NCI-H1436 (cell line): Measurements from ENCODE around the gene TPSD1.
"Not testable (repeated sequence)": the region's sequence is repeated elsewhere in the genome, so short reads cannot be mapped to it uniquely, and the experiment has no call there.

ENCODE experiments used
- DNase-seq: peaks from one replicate; lab custom pipeline; 2025; lab: John Stamatoyannopoulos, UW

TPSD1 gene

DNA sequence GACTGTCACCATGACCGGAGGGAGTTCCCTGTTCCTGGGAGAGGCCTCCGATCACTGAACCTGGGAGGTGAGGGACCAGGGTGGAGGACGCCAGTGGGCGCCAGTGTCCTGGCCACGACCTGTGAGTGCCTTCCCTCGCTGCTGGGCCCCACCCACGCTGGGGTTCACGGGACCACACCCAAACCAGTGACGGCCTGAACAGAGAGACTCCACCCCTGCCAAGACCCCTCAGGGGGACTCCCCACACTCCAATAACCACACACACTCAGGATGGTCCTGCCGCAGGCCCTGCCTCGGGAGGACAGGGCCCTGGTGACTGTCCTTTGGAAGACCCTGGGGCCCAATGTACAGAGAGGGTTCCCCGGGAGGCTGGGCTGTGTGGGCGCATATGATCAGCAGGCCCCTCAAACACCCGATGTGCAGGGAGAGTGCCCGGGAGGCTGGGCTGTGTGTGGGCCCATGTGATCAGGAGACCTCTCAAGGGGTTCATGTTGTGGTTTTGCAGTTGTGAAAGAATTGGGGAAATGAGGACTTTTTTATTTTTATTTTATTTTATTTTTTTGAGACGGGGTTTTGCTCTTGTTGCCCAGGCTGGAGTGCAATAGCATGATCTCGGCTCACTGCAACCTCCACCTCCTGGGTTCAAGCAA, 26.6 kb downstream of the TPSD1 start:
- no peak for DNase-seq

DNA sequence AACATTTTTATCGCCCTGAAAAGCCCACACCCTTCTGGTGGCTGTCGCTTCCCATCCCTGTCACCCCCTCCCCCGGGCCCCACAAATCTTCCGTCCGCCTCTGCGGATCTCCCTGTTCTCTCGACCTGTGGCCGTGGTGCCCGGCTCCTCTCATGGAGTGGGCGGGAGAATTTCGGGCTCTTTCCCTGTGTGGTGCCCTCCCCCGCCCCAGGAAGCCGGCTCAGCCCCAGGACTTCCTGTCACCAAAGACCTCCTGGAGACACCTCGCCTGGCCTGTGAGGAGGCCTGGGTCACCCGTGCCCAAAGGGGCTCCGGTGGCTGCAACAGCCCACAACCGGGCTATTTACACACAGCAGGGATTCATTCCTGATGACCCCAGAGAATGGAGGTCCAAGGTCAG, 27.4 kb downstream of the TPSD1 start:
- no peak for DNase-seq

DNA sequence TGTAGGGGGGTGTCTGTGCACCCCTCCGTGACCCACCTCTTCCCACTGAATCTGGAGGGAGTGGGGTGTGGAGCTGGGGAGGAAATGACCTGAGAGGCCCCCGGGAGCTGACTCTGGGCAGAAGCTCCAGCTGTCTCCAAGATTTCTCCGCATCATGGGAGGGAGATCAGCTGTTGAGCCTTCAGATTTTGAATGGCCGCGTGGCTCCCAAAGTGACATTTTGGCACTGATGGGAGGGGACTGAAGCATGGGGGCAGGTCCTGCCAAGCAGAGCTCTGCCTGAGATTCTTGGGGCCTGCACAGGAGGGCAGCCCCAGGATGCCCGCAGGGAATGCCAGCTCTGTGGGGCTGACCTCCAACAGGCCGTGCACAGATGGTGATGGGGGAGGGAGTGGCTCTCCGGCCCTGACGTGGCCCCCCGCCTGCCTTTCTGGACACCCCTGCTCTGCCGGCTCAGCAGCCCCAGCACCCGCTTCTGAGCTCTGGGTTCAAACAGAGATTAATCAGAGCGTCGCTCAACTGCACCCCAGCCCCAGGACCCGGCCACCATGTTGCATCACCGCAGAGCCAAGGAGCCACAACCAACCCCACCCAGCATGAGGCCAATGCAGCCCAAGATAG, 28.2 kb downstream of the TPSD1 start:
- no peak for DNase-seq

DNA sequence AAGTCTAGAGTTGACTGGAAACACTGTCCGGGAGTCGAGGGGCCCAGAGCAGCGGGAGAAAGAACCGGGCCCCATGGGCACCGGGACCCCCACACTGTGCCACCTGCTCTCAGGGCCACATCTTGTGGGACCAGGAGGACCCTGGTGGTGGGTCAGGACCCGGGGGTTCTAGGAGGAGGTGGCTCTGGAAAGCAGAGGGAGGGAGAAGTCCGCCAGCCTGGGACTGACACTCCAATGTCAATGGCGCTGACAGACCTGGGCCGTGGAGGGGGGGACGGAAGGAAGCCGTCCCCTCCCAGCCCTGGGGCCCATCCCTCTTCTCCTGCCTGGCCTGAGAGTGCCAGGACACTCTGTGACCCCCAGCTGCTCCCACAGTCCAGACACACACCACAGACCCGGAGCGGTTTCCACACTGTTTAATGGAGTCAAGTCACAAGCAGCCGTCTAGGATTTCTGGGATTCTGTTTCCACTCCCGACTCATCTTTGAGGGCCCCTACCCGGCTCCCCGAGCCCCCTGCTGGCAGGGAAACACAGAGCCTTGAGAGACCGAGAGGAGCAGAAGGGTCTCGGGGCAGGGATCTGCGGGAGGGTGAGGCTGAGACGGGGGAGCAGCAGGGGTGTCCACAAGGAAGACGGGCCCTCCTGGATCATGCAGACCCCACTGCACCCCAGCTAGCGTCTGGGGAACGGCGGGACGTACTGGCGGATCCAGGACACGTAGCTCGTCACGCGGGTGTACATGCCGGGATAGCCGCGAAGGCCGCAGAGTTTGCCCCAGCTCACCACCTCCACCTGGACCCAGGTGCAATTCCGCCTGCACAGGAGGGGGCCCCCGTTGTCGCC, 30.0 kb downstream of the TPSD1 start:
- no peak for DNase-seq

DNA sequence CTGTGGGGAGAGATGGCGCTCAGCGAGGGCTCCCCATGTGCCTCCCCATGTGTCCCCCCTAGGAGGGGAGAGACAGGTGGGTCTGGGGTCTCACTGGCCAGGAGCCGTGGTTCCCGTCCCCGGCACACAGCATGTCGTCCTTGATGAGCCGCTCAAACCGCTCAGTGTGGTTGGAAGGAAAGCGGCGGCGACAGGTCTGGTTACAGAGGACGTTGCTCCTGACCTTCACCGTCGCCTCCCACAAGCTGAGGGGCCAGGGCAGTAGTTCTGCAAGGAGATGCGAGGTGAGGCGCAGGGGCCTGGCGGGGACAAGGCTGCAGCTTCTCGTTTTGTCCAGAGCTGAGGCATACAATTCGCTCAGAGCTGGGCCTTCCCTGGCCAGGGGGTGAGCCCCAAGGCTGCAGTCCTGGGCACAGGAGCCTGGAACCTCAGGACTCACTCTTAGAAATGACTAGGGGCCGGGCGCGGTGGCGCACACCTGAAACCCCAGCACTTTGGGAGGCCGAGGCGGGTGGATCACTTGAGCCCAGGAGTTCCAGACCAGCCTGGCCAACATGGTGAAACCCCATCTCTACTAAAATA, 30.7 kb downstream of the TPSD1 start:
- no peak for DNase-seq

DNA sequence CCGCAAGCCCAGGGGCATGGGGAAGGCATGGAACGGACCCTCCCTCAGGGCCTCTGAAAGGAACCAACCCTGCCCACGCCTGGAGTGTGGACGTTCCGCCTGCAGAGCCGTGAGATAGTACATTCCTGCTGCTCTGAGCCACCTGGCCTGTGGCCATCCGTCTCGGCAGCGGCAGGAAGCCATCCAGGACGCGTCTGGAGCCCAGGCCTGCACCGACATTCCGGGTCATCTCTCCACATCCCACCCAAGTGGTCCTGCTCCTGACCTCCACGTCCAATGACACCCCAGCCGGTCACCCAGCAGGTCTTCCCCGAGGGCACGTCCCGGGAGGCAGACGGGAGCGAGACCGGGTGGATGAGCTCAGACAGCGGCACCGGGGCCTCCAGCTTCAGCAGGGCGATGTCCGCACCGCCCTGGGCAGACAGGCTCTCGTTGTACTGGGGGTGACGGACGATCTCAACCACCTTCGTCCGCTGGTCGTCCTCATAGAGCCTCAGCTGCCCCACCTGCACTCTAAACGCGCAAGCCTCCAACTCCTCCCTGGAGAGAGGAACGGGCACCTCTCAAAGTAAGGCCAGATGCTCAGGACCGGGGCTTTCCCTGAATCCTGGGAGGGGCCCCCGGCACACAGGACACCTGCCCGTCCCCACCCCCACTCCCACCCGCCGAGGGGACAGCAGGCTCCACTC, 32.3 kb downstream of the TPSD1 start:
- DNase-seq = no peak

DNA sequence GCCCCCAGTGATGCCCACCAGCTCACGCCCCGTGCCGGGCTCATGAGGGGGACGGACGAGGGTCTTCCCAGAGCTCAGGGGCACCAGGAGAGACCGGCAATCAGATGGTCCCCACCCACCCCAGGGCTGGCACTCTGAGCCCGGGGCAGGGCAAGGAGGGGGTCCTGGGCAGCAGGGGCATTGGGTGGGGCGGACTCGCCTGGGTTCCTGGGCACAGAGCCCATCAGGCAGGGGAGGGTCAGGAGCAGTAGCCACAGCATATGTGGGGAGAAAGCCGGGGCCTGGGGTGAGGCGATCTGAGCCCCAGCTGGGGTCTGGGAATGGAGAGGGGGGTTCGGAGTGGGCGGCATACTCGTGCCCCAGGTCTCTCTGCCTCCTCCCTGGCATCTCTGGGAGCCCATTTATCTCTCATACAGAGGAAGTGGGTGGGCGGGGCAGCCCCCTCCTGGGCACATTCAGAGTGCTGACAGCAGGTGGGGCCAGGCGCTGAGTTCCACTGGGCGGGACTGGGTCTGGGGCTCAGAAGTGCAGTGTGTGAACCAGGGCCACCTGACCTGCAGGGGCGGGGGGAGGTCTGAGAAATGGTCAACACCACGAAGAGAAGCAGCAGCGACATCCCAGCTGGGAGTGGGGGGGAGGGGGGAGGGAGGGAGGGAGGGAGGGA, 33.1 kb downstream of the TPSD1 start:
- DNase-seq = no peak

DNA sequence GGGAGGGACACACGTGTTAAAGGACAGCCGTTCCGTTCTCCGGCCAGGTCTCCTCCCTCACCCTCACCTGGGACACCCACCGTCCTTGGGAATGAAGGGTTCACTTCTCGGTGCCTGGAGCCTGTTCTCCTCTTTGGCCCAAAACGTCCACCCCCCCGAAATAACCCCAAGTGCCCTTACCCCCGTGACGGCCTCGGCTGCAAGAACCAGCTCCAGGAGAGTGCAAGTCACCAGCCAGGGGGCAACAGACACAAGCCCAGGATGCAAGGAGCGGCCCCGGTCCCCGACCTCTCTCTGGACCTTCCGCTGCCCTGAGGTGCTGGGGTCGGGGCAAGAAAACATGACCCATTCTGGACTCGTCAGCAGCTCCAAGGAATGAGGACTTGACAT, 33.6 kb downstream of the TPSD1 start:
- DNase-seq = no peak

DNA sequence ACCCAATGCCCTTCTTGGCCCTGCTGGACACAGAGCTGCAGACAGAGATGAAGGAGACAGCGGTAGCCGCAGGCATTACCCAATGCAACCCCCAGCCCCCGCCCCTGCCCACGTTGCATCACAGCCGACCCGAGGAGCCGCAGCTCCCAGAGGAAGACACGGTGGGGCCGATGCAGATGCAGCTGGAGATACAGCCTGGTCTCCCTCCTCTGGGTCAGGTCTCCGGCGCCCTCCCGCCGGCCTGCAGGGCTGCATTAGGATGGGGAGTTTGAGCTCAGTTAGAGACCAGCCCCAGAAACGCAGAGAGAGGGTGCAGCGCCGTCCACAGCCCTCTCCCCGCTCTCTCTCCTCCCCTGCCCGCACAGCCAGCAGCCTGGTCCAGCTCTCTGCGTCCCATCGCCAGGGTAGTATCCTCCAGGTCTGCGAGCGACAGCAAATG, 34.2 kb downstream of the TPSD1 start:
- DNase-seq = no peak

DNA sequence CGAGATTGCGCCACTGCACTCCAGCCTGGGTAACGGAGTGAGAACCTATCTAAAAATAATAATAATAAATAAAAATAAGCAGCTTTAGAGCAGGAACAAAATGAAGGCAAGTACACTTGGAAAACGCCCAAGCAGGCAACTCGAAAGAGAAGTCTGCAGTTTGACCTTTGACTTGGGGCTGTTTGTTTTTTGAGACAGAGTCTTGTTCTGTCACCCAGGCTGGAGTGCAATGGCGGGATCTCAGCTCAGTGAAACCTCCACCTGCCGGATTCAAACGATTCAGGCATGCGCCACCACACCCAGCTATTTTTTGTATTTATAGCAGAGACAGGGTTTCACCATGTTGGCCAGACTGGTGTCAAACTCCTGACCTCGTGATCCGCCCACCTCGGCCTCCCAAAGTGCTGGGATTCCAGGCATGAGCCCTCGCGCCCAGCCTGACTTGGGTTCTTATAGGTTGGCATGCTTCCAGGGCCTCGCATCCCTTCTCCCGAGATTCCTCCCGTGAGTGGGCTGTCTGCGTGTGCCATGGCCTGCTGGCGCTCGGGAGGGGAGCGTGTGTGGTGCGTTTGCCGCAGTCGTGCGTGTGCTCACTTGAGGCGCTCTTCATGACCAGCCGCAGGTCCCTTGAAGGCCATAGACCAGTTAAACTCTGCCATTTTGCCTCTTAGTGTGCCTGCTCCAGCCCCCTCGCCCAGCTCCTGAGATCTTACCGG, 35.1 kb downstream of the TPSD1 start:
- no peak for DNase-seq

DNA sequence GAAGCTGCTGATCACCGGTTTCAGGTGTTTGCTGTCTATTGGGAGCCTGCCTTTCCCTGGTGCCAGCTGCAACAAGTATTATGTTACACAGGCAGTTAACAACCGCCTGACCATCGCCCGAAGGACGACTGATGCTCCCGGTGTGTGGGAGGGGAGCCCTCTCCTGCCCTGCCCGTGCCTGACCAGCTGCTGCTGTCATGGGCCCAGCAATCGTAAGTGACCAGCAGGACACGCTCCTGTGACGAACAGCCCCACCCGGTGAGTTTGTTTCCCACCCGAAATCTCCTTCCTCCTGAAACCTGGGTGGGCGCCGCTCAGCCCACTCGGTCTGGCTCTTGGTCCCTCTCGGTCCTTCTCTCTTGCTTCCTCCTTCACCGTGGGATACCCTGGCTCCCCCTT, 35.7 kb downstream of the TPSD1 start:
- no peak for DNase-seq

DNA sequence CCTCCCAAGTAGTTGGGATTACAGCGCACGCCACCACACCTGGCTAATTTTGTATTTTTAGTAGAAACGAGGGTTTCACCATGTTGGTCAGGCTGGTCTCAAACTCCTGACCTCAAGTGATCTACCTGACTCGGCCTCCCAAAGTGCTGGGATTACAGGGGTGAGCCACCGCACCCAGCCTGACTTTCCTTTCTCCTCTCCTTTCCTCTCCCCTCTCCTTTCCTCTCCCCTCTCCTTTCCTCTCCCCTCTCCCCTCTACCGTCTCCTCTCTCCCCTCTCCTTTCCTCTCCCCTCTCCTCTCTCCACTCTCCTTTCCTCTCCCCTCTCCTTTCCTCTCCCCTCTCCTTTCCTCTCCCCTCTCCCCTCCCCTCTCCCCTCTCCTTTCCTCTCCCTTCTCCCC, 36.3 kb downstream of the TPSD1 start:
- DNase-seq = not testable (repeated sequence)

DNA sequence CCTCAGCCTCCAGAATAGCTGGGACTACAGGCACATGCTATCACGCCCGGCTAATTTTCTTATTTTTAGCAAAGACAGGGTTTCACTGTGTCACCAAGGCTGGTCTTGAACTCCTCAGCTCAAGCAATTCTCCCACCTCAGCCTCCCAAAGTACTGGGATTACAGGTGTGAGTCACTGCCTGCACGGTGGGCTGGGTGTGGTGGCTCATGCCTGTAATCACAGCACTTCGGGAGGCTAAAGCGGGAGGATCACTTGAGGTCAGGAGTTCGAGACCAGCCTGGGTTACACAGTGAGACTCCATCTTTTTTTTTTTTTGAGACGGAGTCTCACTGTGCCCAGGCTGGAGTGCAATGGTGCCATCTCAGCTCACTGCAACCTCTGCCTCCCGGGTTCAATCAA, 36.9 kb downstream of the TPSD1 start:
- DNase-seq = not testable (repeated sequence)

DNA sequence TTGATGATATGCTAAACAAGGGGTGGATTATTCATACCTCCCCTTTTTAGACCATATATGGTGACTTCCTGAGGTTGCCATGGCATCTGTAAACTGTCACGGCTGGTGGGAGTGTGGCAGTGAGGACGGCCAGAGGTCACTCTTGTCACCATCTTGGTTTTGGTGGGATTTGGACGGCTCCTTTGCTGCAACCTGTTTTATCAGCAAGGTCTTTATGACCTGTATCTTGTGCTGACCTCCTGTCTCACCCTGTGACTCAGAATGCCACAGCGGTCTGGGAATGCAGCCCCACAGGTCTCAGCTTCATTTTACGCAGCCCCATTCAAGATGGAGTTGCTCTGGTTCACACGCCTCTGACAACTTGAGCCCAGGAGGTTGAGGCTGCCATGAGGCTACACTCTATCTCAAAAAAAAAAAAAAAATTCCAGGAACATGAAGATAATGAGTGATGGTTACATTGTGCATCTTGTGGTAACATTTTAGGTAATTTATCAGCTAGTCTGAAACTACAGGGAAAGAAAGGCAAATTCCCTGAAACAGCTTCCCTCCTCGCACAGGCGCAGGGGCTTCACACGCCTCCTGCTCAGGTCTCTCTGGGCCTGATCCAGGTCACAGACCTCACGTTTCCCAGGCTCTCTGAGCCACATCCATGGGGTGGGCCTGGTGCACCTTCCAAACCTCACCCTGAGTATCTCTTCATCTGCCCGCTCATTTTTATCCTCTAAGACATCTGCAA, 38.2 kb downstream of the TPSD1 start:
- DNase-seq = no peak

DNA sequence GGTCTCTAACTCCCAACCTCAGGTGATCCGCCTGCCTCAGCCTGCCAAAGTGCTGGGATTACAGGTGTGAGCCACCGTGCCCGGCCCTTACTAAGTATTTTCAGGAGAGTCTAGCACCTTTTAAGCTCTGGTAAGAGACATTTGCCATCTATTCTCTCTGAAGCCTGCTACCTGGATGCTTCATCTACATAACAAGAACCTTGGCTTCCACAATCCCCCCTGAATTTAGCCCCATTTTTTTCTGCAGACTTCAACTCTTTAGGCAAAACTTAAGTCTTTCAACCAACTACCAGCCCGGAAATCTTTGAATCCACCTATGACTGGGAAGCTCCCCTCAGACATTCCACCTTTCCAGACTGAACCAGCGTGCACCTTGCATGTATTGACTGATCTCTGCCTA, 39.6 kb downstream of the TPSD1 start:
- no peak for DNase-seq

DNA sequence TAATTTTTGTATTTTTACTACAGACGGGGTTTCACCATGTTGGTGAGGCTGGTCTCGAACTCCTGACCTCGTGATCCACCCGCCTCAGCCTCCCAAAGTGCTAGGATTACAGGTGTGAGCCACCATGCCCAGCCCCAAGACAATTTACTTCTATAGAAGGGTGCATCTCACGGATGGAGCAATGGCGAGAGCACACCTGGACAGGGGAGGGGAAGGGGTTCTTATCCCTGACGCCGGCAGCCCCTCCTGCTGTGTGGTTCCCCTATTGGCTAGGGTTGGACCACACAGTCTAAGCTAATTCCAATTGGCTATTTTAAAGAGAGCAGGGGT, 40.8 kb downstream of the TPSD1 start:
- not testable (repeated sequence) for DNase-seq

DNA sequence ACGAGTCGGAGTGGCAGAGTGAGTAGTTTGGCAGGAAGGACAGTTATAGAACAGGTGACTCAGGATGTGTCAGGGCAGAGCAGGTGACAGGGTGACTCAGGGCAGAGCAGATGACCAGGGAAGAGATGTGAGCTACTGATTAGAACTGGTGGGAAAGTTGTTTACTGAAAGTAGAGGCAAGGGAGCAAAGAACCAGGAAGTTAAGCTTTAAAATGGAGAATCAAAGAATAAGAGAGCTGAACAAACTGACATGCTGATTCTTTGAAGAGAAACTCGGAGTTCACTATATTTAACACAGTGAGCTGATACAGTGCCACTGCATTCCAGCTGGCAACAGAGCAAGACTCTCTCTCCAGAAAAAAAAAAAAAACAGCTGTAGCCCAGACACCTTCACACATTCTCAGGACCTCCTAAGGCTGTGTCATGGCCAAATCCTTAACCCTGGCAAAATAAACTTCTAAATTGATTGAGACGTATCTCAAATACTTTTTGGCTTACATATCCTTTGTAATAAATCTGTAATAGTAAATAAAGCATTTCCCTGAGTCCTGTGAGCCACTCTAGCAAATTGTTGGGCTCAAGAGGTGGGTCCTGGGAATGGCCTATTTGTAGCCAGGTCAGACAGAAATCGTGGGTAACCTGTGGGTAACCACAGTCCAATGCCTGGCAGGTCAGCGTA, 41.3 kb downstream of the TPSD1 start:
- no peak for DNase-seq

DNA sequence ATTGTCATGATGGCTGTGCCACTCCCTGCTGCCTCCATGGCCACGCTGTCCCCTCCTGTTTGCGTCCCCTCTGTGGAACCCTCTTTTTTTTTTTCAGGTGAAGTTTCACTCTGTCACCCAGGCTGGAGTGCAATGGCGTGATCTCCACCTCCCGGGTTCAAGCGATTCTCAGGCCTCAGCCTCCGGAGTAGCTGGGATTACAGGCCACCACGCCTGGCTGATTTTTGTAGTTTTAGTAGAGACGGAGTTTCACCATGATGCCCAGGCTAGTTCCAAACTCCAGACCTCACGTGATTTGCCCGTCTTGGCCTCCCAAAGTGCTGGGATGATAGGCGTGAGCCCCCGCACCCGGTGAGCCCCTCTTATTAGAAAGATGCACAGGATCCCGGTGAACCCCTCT, 42.5 kb downstream of the TPSD1 start:
- DNase-seq = no peak

DNA sequence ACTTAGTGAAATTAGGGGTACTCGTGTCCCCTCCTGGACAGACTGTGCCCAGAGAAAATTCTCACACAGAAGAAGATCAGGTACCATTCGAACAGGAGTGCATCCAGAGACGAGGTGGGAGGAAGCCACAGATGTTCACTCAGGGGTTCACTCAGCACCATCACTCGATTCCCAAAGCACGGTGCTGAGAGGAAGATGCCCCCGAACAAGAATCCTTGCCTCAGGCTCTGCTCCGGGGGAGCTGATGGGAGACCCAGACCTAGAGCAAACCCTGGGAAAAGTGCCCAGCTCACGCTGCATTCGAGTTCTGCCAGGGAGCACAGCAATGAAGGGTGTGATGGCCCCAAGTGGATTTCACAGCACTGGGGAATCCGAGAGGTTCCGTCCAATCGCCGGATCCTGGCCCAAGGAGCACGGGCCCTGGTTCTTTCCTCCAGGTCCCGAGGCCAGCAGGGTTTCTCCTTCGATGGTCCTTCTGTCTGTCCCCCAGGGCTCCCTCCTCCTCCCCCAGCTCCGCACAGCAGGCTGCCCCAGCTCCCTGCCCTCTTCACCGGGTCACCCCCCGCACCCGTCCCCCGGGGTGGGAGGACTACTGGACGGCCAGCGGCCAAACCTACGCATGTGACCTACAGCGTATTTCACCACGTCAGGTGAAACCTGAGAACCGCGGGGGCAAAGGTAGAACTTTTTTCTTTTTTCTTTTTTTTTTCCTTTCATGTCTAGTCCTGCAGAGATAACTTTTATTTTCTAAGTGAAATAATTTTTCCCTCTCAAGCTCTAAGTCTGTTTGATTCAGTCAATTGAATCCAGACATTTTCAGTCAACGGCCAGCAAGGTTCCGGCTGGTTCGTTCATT, 43.4 kb downstream of the TPSD1 start:
- DNase-seq = no peak
